ENCODE data around the gene ZIC1. TPM values are rescaled to one million over a fixed set of nuclear protein-coding genes. Genes with fewer than 3 reads are reported as not detected.

Gene ZIC1
- polyA plus RNA-seq, 1 donor (not counting 4 experiments of a cell fraction or from before 2014, with no cell fraction given), result not detected

DNA sequence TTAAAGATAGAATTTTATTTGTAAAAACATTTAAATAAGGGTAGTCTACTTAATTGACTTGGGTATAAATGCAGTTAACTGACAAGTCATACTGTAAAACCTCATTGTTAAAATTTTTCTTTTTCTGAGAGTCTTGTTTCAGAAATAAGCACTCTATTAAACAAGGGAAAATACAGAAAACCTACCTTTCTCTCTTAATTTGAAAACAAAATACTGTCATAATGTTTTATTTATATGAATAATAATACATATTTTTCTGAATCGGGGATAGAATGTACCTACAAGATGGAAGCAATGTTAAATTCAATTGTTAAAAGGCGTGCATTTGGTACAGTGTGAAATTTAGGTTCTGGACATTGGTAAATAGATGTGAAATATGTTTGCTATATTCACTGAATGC lies 17.8 kb downstream of the ZIC1 start:
- no peak overlapping the region for H3K4me3 ChIP-seq (ENCODE audit: control insufficient read depth in 2 of 3, extremely low read depth in 1 of 3, insufficient read depth in 2 of 3, low read depth in 1 of 3, low read length in 3 of 3)
- no peak overlapping the region for H3K9ac ChIP-seq (ENCODE audit: control insufficient read depth, extremely low read depth, insufficient read depth, low read length)
- H3K79me2 ChIP-seq (ENCODE audit: control insufficient read depth, insufficient read depth, low read length), result no peaks in the 10 kb centered on the region
- FAIRE-seq (no peak), DNase-seq (ENCODE audit: low read depth, low spot score) (no peak)
- no peak overlapping the region for H3K4me2 ChIP-seq (ENCODE audit: control insufficient read depth, extremely low read depth, insufficient read depth, low read depth, low read length)
- H3K9me1 ChIP-seq (ENCODE audit: control insufficient read depth, extremely low read depth, insufficient read depth, low read length), result no peaks in the 10 kb centered on the region
- H4K20me1 ChIP-seq (ENCODE audit: control insufficient read depth, extremely low read depth, insufficient read depth, low read length), result no peaks in the 10 kb centered on the region
- H3K27ac ChIP-seq (ENCODE audit: control insufficient read depth, insufficient read depth, low read length), result no peak overlapping the region
- dilution Hi-C loops (cut with MboI; ENCODE audit: extremely low pct_ligation_motif_present, low sequenced_read_pairs), result no loop called here
- H3K36me3 ChIP-seq (ENCODE audit: control insufficient read depth in 2 of 2, extremely low read depth in 1 of 2, insufficient read depth in 2 of 2, low read length in 2 of 2), result no peaks in the 10 kb centered on the region
- no peak overlapping the region for H2AFZ ChIP-seq (ENCODE audit: control insufficient read depth, low read length)
- H3K4me1 ChIP-seq (ENCODE audit: control insufficient read depth, extremely low read depth, insufficient read depth, low read length), result no peaks in the 10 kb centered on the region
- no peaks in the 10 kb centered on the region for H3K9me3 ChIP-seq (ENCODE audit: control insufficient read depth, low read depth, low read length)
- peaks cover 33% of the 10 kb centered on the region for H3K27me3 ChIP-seq (ENCODE audit: control insufficient read depth, extremely low read depth, insufficient read depth, low read length)
- no peak for TF ChIP-seq EZH2 (IDR thresholded peaks at IDR 0.05; ENCODE audit: low read length)
- no peak for TF ChIP-seq CTCF (optimal IDR thresholded peaks at IDR 0.05 in 1 of 3, IDR thresholded peaks at IDR 0.05 in 1 of 3, conservative IDR thresholded peaks at IDR 0.05 in 1 of 3; ENCODE audit: extremely low read depth in 1 of 3, insufficient read depth in 2 of 3, low read length in 3 of 3)

GRCh38 chr3:147427746-147428145 lies 18.6 kb downstream of the ZIC1 start:
- peaks cover 25% of the 10 kb centered on the region for H3K27me3 ChIP-seq (ENCODE audit: control insufficient read depth, extremely low read depth, insufficient read depth, low read length)
- no peaks in the 10 kb centered on the region for H4K20me1 ChIP-seq (ENCODE audit: control insufficient read depth, extremely low read depth, insufficient read depth, low read length)
- no peak for FAIRE-seq
- H3K79me2 ChIP-seq (ENCODE audit: control insufficient read depth, insufficient read depth, low read length), result no peaks in the 10 kb centered on the region
- H2AFZ ChIP-seq (ENCODE audit: control insufficient read depth, low read length), result no peak overlapping the region
- dilution Hi-C loops (cut with MboI; ENCODE audit: extremely low pct_ligation_motif_present, low sequenced_read_pairs), result no loop called here
- no peak for TF ChIP-seq EZH2 (IDR thresholded peaks at IDR 0.05; ENCODE audit: low read length)
- no peaks in the 10 kb centered on the region for H3K9me1 ChIP-seq (ENCODE audit: control insufficient read depth, extremely low read depth, insufficient read depth, low read length)
- no peak overlapping the region for H3K27ac ChIP-seq (ENCODE audit: control insufficient read depth, insufficient read depth, low read length)
- H3K4me3 ChIP-seq (ENCODE audit: control insufficient read depth in 2 of 3, extremely low read depth in 1 of 3, insufficient read depth in 2 of 3, low read depth in 1 of 3, low read length in 3 of 3), result no peak overlapping the region
- no peaks in the 10 kb centered on the region for H3K36me3 ChIP-seq (ENCODE audit: control insufficient read depth in 2 of 2, extremely low read depth in 1 of 2, insufficient read depth in 2 of 2, low read length in 2 of 2)
- no peak overlapping the region for H3K4me2 ChIP-seq (ENCODE audit: control insufficient read depth, extremely low read depth, insufficient read depth, low read depth, low read length)
- no peak overlapping the region for H3K9ac ChIP-seq (ENCODE audit: control insufficient read depth, extremely low read depth, insufficient read depth, low read length)
- H3K9me3 ChIP-seq (ENCODE audit: control insufficient read depth, low read depth, low read length), result no peaks in the 10 kb centered on the region
- no peaks in the 10 kb centered on the region for H3K4me1 ChIP-seq (ENCODE audit: control insufficient read depth, extremely low read depth, insufficient read depth, low read length)
- DNase-seq (ENCODE audit: low read depth, low spot score), result no peak

DNA sequence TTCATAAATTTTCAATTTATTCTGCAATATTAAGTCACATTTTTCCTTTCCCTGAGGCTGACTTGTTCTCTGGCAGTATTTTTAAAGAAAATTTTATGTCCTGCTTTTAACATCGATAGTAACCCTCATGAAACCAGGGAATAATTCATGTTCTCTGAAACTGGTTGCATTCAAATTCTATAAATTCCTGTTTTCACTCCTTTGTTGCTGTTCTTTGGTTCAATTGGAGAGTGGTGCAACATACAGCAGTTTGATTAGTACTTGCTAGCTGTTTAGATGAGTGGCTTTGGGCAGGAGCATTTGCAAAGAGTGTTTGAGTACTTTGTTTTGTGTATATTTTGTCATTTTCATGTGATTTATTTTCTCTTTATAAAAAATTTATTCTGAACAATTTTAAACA lies 19.2 kb downstream of the ZIC1 start:
- Histone ChIP-seq H3K4me2 (ENCODE audit: control insufficient read depth, extremely low read depth, insufficient read depth, low read depth, low read length) (no peak overlapping the region), H3K27me3 (ENCODE audit: control insufficient read depth, extremely low read depth, insufficient read depth, low read length) (peaks cover 19% of the 10 kb centered on the region), H3K27ac (ENCODE audit: control insufficient read depth, insufficient read depth, low read length) (no peak overlapping the region), H3K79me2 (ENCODE audit: control insufficient read depth, insufficient read depth, low read length) (no peaks in the 10 kb centered on the region), H4K20me1 (ENCODE audit: control insufficient read depth, extremely low read depth, insufficient read depth, low read length) (no peaks in the 10 kb centered on the region), H3K4me3 (ENCODE audit: control insufficient read depth in 2 of 3, extremely low read depth in 1 of 3, insufficient read depth in 2 of 3, low read depth in 1 of 3, low read length in 3 of 3) (no peak overlapping the region), H3K9ac (ENCODE audit: control insufficient read depth, extremely low read depth, insufficient read depth, low read length) (no peak overlapping the region), H3K4me1 (ENCODE audit: control insufficient read depth, extremely low read depth, insufficient read depth, low read length) (no peaks in the 10 kb centered on the region), H3K9me3 (ENCODE audit: control insufficient read depth, low read depth, low read length) (no peaks in the 10 kb centered on the region), H3K9me1 (ENCODE audit: control insufficient read depth, extremely low read depth, insufficient read depth, low read length) (no peaks in the 10 kb centered on the region), H2AFZ (ENCODE audit: control insufficient read depth, low read length) (no peak overlapping the region), H3K36me3 (ENCODE audit: control insufficient read depth in 2 of 2, extremely low read depth in 1 of 2, insufficient read depth in 2 of 2, low read length in 2 of 2) (no peaks in the 10 kb centered on the region)
- no peak for FAIRE-seq
- TF ChIP-seq CTCF (optimal IDR thresholded peaks at IDR 0.05 in 1 of 3, IDR thresholded peaks at IDR 0.05 in 1 of 3, conservative IDR thresholded peaks at IDR 0.05 in 1 of 3; ENCODE audit: extremely low read depth in 1 of 3, insufficient read depth in 2 of 3, low read length in 3 of 3) (no peak), EZH2 (IDR thresholded peaks at IDR 0.05; ENCODE audit: low read length) (no peak)
- no peak for DNase-seq (ENCODE audit: low read depth, low spot score)
- dilution Hi-C loops (cut with MboI; ENCODE audit: extremely low pct_ligation_motif_present, low sequenced_read_pairs), result no loop called here

All from keratinocyte (primary cell).